Stimulated activated naive B cell treated with anti-CD40 and anti-IgM and Interleukin-4, amounts not matched to agents 10 μg/mL and 1 μg/mL and 100 μg/mL, for 72 hours (primary cell): Measurements from ENCODE around the gene ANK3.

Source experiments
- ATAC-seq, 2 donors: fragments of 150-1000 bp; cut with Tn5 transposase; replicated peaks; 2 replicates each; pipeline ENCODE4 v1.10.0; 2021; ENCODE audit warnings: moderate library complexity in 1 of 2
- DNase-seq: peaks from one replicate; pipeline ENCODE4 v3.0.0; 2021
- H3K27ac Mint-ChIP-seq: one replicate; pipeline ENCODE4 v1.8.0; 2022; ENCODE audit warnings: mild to moderate bottlenecking, mixed read lengths
- H3K27me3 Mint-ChIP-seq, 2 donors: one replicate each; pipeline ENCODE4 v1.8.0; 2022; ENCODE audit warnings: mixed read lengths in 2 of 2
- H3K36me3 Mint-ChIP-seq, 2 donors: one replicate each; pipeline ENCODE4 v1.8.0; 2022; ENCODE audit warnings: mixed read lengths in 2 of 2, mild to moderate bottlenecking in 1 of 2
- H3K4me1 Mint-ChIP-seq, 2 donors: one replicate each; pipeline ENCODE4 v1.8.0; 2022; ENCODE audit warnings: mixed read lengths in 2 of 2, mild to moderate bottlenecking in 1 of 2
- H3K4me3 Mint-ChIP-seq, 2 donors: one replicate each; pipeline ENCODE4 v1.8.0; 2022; ENCODE audit warnings: mild to moderate bottlenecking in 2 of 2, mixed read lengths in 2 of 2, moderate library complexity in 1 of 2
- H3K9me3 Mint-ChIP-seq, 2 donors: one replicate each; pipeline ENCODE4 v1.8.0; 2022; ENCODE audit warnings: mixed read lengths in 2 of 2, mild to moderate bottlenecking in 1 of 2

ANK3 gene

DNA sequence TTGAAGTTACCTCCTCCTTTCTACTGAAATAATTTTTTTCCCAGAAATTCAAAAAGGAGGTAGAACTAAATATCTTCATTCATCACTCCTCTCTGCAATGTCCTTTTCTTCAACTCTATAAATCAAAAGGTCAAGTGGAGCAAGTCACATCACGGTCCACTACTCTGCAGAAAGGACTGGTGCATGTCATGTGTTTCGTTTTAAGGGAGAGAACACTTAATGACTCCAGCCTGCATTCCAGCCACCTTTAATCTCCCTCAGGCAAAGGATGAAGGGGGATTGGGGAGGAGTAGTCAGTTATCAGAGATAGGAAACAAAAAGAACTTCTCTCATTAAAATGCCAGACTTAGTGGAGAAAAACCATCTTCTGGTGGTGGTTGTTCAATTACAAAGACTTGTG, 78.9 kb downstream of the ANK3 start:
- H3K27ac Mint-ChIP-seq, result no peak overlapping the region
- no peaks in the 10 kb centered on the region for H3K9me3 Mint-ChIP-seq
- no peak for DNase-seq
- H3K36me3 Mint-ChIP-seq, result no peaks in the 10 kb centered on the region
- ATAC-seq, result no peak
- H3K4me1 Mint-ChIP-seq, result peaks cover 2 to 5% of the 10 kb centered on the region in 2 donors
- H3K27me3 Mint-ChIP-seq, result no peaks in the 10 kb centered on the region
- no peak overlapping the region for H3K4me3 Mint-ChIP-seq

DNA sequence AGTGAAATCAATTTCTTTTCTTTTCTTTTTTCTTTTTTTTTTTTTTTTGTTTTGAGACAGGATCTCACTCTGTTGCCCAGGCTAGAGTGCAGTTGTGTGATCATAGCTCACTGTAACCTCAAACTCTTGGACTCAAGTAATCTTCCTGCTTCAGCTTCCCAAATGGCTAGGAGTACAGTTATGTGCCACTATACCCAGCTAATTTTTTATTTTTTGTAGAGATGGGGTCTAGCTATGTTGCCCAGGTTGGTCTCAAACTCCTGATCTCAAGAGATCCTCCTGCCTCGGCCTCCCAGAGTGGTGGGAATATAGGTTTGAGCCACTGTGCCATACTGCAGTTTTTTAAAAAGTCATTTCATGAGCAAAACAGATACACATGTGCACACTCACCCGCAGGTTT, 79.8 kb downstream of the ANK3 start:
- Mint-ChIP-seq H3K27ac (no peak overlapping the region), H3K36me3 (no peaks in the 10 kb centered on the region)

DNA sequence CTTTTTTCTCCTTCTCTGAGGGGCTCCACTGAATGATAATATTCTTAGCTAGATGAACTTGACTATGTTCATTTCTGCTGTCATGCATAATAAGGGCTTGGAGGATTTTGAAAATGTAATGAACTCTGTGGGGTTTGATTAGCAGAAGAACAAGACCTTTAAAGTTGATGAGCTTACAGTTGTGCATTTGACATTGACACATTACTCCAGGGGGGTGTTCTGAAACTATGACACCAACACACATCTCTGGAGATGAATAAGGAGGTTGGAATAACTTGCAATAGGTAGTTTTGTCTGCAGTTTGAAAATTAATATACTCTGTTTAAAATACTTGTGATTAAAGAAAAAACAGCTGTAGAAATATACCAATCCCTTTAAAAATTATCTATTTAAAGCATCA, 80.3 kb downstream of the ANK3 start:
- no peaks in the 10 kb centered on the region for H3K27me3 Mint-ChIP-seq
- peaks cover 1 to 4% of the 10 kb centered on the region in 2 donors for H3K4me1 Mint-ChIP-seq
- H3K4me3 Mint-ChIP-seq, result no peak overlapping the region
- no peak for ATAC-seq
- H3K27ac Mint-ChIP-seq, result no peak overlapping the region
- H3K36me3 Mint-ChIP-seq, result no peaks in the 10 kb centered on the region
- DNase-seq, result no peak
- H3K9me3 Mint-ChIP-seq, result no peaks in the 10 kb centered on the region

More for the DNA sequence above, 79.8 kb downstream of the ANK3 start:
- Mint-ChIP-seq H3K9me3 (no peaks in the 10 kb centered on the region), H3K27me3 (no peaks in the 10 kb centered on the region), H3K4me3 (no peak overlapping the region), H3K4me1 (peaks cover 2 to 5% of the 10 kb centered on the region in 2 donors)
- ATAC-seq (no peak), DNase-seq (no peak)

GRCh38 chr10:60305380-60305892, 84.2 kb downstream of the ANK3 start:
- ATAC-seq, result no peak
- no peak for DNase-seq
- no peak overlapping the region for H3K4me3 Mint-ChIP-seq
- no peaks in the 10 kb centered on the region for H3K4me1 Mint-ChIP-seq
- no peaks in the 10 kb centered on the region for H3K36me3 Mint-ChIP-seq
- H3K27ac Mint-ChIP-seq, result no peak overlapping the region
- H3K27me3 Mint-ChIP-seq, result no peaks in the 10 kb centered on the region
- no peaks in the 10 kb centered on the region for H3K9me3 Mint-ChIP-seq

GRCh38 chr10:60304829-60305379, 84.8 kb downstream of the ANK3 start:
- DNase-seq (no peak), ATAC-seq (no peak)
- H3K27me3 Mint-ChIP-seq, result no peaks in the 10 kb centered on the region
- H3K4me1 Mint-ChIP-seq, result no peaks in the 10 kb centered on the region
- H3K27ac Mint-ChIP-seq, result no peak overlapping the region
- no peaks in the 10 kb centered on the region for H3K9me3 Mint-ChIP-seq
- no peak overlapping the region for H3K4me3 Mint-ChIP-seq
- no peaks in the 10 kb centered on the region for H3K36me3 Mint-ChIP-seq

DNA sequence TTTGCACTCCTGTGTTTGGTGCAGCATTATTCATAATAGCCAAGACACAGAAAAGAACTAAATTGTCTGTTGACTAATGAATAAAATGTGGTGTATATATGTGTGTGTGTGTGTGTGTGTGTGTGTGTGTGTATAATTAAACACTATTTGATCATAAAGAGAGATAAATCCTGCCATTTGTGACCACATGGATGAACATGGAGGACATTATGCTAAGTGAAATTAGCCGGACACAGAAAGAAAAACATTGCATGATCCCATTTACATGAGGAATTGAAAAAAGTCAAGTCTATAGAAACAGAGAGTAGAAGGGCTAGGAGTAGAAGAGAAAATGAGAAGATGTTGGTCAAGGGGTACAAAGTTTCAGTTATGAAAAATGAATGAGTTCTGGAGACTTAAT, 85.9 kb downstream of the ANK3 start:
- Mint-ChIP-seq H3K36me3 (no peaks in the 10 kb centered on the region), H3K27ac (no peak overlapping the region), H3K4me1 (no peaks in the 10 kb centered on the region), H3K4me3 (no peak overlapping the region), H3K27me3 (no peaks in the 10 kb centered on the region), H3K9me3 (no peaks in the 10 kb centered on the region)
- DNase-seq (no peak), ATAC-seq (no peak)

DNA sequence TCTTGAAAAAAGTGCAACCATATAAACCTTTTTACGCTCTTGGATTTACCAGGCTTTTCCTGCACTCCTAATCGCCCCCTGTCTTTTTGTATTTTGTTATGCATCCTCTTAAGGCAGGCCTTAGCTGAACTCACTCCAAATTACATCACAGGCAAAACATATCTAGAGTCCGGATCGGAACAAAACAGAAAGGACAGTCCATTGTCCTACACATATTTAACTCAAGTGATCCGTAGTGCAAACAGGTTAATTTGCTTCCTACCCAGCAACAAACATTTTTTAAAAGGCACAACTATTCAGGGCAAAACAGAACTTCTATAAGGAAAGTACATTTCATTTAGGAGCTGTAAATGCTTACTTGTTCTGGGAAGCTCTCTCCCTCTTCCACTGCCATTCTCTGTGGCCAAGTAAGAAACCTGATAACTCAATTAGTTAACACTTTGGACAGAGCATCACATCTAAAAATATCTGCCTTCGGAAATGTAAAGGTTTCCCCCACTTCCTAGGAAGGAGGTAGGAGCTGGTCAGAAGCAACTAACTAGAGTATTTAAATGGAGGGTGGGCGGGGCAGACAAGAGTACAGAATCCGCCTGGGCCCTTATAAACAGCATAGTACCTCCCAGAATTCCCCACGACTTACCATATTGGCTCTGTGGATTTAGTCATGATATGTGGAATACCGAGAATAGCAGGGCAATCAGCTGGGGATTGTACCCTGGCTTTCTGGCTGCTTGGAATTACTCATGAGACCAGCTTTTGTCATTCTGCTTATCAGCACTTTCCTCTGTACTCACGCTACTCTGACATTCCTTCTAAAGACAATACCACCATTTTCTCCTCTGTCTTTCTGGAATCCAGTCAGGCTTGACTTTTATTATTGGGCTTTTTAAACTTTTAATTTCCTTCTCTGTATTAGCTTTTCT, 89.5 kb downstream of the ANK3 start:
- Mint-ChIP-seq H3K9me3 (no peaks in the 10 kb centered on the region), H3K36me3 (no peaks in the 10 kb centered on the region), H3K4me3 (no peak overlapping the region), H3K27ac (no peak overlapping the region), H3K4me1 (no peaks in the 10 kb centered on the region), H3K27me3 (no peaks in the 10 kb centered on the region)
- DNase-seq, result no peak
- no peak for ATAC-seq

DNA sequence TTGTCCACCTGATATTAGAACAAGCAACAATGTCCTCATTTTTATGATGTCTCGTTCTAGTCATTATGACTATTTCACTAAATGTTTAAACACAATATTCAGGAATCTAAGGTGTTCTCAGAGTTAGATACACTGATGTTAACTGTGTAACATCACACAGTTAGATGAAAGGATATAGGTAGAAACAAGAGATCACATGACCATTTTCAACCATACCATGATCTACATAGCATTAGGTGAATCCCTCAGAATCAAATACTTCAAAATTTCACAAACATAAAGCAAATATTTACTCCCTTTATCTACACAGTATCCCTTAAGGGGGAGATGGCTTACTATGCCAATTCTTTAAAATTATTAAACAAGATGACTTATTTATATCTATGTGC, 90.3 kb downstream of the ANK3 start:
- H3K9me3 Mint-ChIP-seq, result no peaks in the 10 kb centered on the region
- no peaks in the 10 kb centered on the region for H3K4me1 Mint-ChIP-seq
- H3K27me3 Mint-ChIP-seq, result no peaks in the 10 kb centered on the region
- H3K4me3 Mint-ChIP-seq, result no peak overlapping the region
- ATAC-seq (no peak), DNase-seq (no peak)
- no peaks in the 10 kb centered on the region for H3K36me3 Mint-ChIP-seq
- H3K27ac Mint-ChIP-seq, result no peak overlapping the region

- no peaks in the 10 kb centered on the region for H3K4me1 Mint-ChIP-seq
- H3K27me3 Mint-ChIP-seq, result no peaks in the 10 kb centered on the region
- no peaks in the 10 kb centered on the region for H3K36me3 Mint-ChIP-seq
- no peak for ATAC-seq
- no peaks in the 10 kb centered on the region for H3K9me3 Mint-ChIP-seq
- no peak for DNase-seq
- H3K4me3 Mint-ChIP-seq, result no peak overlapping the region
- no peak overlapping the region for H3K27ac Mint-ChIP-seq
Observed at GRCh38 chr10:60298408-60299389, 91.0 kb downstream of the ANK3 start.

- Mint-ChIP-seq H3K9me3 (no peaks in the 10 kb centered on the region), H3K4me3 (no peak overlapping the region), H3K27me3 (no peaks in the 10 kb centered on the region), H3K4me1 (no peaks in the 10 kb centered on the region), H3K36me3 (peaks cover 0 to 2% of the 10 kb centered on the region in 2 donors), H3K27ac (no peak overlapping the region)
- no peak for ATAC-seq
- DNase-seq, result no peak
Observed at GRCh38 chr10:60296073-60296472, 93.6 kb downstream of the ANK3 start.

- Mint-ChIP-seq H3K27ac (no peak overlapping the region), H3K27me3 (no peaks in the 10 kb centered on the region), H3K36me3 (peaks cover 0 to 2% of the 10 kb centered on the region in 2 donors), H3K4me1 (no peaks in the 10 kb centered on the region), H3K9me3 (no peaks in the 10 kb centered on the region), H3K4me3 (no peak overlapping the region)
- no peak for ATAC-seq
- no peak for DNase-seq
Observed at GRCh38 chr10:60295028-60295937, 94.4 kb downstream of the ANK3 start.

GRCh38 chr10:60293581-60294175, 96.0 kb downstream of the ANK3 start:
- DNase-seq (no peak), ATAC-seq (no peak)
- Mint-ChIP-seq H3K4me1 (peaks cover 0 to under 1% of the 10 kb centered on the region in 2 donors), H3K27me3 (no peaks in the 10 kb centered on the region), H3K27ac (no peak overlapping the region), H3K9me3 (no peaks in the 10 kb centered on the region), H3K4me3 (no peak overlapping the region), H3K36me3 (peaks cover 0 to 2% of the 10 kb centered on the region in 2 donors)

DNA sequence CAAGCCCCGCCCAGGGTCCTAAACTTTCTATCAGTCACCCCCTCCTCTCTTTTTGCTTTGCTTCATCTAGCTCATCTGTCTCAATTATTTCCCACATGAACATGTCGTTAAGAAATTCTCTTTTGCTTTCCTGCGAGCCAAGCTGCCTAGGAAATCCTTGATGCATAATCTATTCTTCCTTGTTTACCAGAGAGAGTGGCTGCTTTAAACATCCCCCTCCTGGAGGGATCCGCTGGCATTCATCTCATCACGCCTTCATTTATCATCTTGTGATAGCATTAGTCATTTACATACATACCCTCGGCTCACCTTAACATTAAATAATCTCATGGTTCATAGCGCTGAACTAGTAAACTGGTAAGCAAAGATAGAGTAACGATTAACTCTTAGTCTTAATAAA, 96.7 kb downstream of the ANK3 start:
- Mint-ChIP-seq H3K4me1 (peaks cover 6 to 8% of the 10 kb centered on the region in 2 donors), H3K27me3 (no peaks in the 10 kb centered on the region), H3K4me3 (no peak overlapping the region), H3K36me3 (peaks cover 0 to 2% of the 10 kb centered on the region in 2 donors), H3K9me3 (no peaks in the 10 kb centered on the region), H3K27ac (no peak overlapping the region)
- DNase-seq (no peak), ATAC-seq (no peak)
